Heart right ventricle (tissue), 16 donors: ENCODE results near the gene DNAI2. TPM values are rescaled to one million over a fixed set of nuclear protein-coding genes. Genes with fewer than 3 reads are reported as not detected.

Source experiments
- ATAC-seq, 8 donors: fragments of 200-7000 bp; cut with Tn5 transposase; one replicate each; pipeline ENCODE4 v1.9.1; 2020; ENCODE audit warnings: mild to moderate bottlenecking in 8 of 8, moderate library complexity in 8 of 8, moderate number of reproducible peaks in 1 of 8
- DNase-seq, 2 donors: peaks; one replicate each; pipeline ENCODE4 v3.0.0-alpha.2; 2020
- H3K27ac ChIP-seq, 10 donors: fragments of 200-600 bp; sonication (generic) in 2 of 10; one replicate each; pipeline versions ENCODE4 v1.5.0 to v1.8.0; 2020 to 2022; ENCODE audit warnings: mild to moderate bottlenecking in 3 of 10
- H3K27me3 ChIP-seq, 7 donors: fragments of 200-600 bp; one replicate each; pipeline ENCODE4 v1.8.0; 2021 to 2022; ENCODE audit warnings: mild to moderate bottlenecking in 2 of 7
- H3K36me3 ChIP-seq, 9 donors: fragments of 200-600 bp; sonication (generic) in 1 of 9; one replicate each; pipeline versions ENCODE4 v1.5.0 to v1.8.0; 2020 to 2022; ENCODE audit warnings: mild to moderate bottlenecking in 2 of 9
- H3K4me1 ChIP-seq, 9 donors: fragments of 200-600 bp; sonication (generic) in 1 of 9; one replicate each; pipeline versions ENCODE4 v1.5.0 to v1.8.0; 2020 to 2022; ENCODE audit warnings: mild to moderate bottlenecking in 4 of 9
- H3K4me3 ChIP-seq, 10 donors: fragments of 200-600 bp; sonication (generic) in 2 of 10; one replicate each; pipeline versions ENCODE4 v1.5.0 to v1.8.0; 2020 to 2022; ENCODE audit warnings: mild to moderate bottlenecking in 7 of 10, moderate library complexity in 2 of 10
- H3K9me3 ChIP-seq, 11 donors: fragments of 200-600 bp in 10 of 11; sonication (generic) in 2 of 11; one replicate each; pipeline versions ENCODE4 v1.5.0 to v1.8.0; 2013 to 2022; ENCODE audit warnings: mild to moderate bottlenecking in 2 of 11, control low read depth in 1 of 11, moderate library complexity in 1 of 11
- WGBS, 2 donors: extraction: QIAGEN DNeasy Blood & Tissue Kit; methylation state at CpG; one replicate each; pipeline ENCODE4 v1.1.7; 2013; ENCODE audit warnings: inconsistent platforms in 1 of 2; 5-methylcytosine and 5-hydroxymethylcytosine counted together
- intact Hi-C, 10 donors: fragments of 100-400 bp; cut with DNase I; formaldehyde crosslinking; loops; one replicate each; pipeline versions ENCODE4 v1.11.1 to v1.14.2; 2022
- polyA plus RNA-seq, 2 donors: library from polyadenylated mRNA; stranded (reverse); fragments of 200-250 nt; gene quantifications; one replicate each; pipeline ENCODE4 v1.2.3, GENCODE V29; 2013
- total RNA-seq, 10 donors: library from RNA; stranded (reverse); fragmentation: NEBNext Ultra II Directional in 3 of 10; extraction: Animal tissue kit (Norgen Biotek cat#: 25700) in 3 of 10; gene quantifications; one replicate each; pipeline versions ENCODE4 v1.2.1 to v1.2.4, GENCODE V29; 2021 to 2023
- TF ChIP-seq, protein P1 (sequence below), 9 donors: fragments of 200-600 bp; sonication (generic) in 2 of 9; IDR thresholded peaks; one replicate each; pipeline versions ENCODE4 v1.5.0 to v1.8.0; 2021 to 2022; ENCODE audit warnings: antibody characterized with exemption in 9 of 9, mild to moderate bottlenecking in 5 of 9, moderate library complexity in 1 of 9
- donor health status: Arrhythmogenic right ventricular cardiomyopathy.
- donor health status: ischemic (EF 13 %, LVEDD 7.1; RV severe dilation, severe dysfunction).
- donor health status: healthy with polysubstance abuse.
- donor health status: DM: no; HTN: yes; CAD: no.
- donor health status: DM: no; HTN: no; CAD: no.
- donor health status: ischemic (EF 25% LVEDD 6.9; RV normal size, moderate dysfunction).
- donor health status: ischemic (EF 25% LVEDD 5.7; RV mildly dilated, moderate dysfunction).
- donor health status: healthy.
- donor health status: DM: yes; HTN: yes; CAD: no.
- donor health status: Ischemic cardiomyopathy.
- donor health status: ischemic (EF 35%, LVEDD 5.7; RV mildly dilated, moderate dysfunction).
- donor health status: nonischemic (EF 11% LVEDD 7.7; RV severe dilation, severe dysfunction).
- donor health status: DM: yes; HTN: yes; CAD: no.
- donor health status: PGD.
- donor health status: ischemic (EF 29% LVEDD 5.4; RV normal size, mild dysfunction).
- donor health status: nonischemic (EF 23%, LVEDD 6.1; RV moderate dilation, normal function).

Gene DNAI2
- total and polyA plus RNA-seq, 12 donors = 0.16 TPM; not detected in 11

DNA sequence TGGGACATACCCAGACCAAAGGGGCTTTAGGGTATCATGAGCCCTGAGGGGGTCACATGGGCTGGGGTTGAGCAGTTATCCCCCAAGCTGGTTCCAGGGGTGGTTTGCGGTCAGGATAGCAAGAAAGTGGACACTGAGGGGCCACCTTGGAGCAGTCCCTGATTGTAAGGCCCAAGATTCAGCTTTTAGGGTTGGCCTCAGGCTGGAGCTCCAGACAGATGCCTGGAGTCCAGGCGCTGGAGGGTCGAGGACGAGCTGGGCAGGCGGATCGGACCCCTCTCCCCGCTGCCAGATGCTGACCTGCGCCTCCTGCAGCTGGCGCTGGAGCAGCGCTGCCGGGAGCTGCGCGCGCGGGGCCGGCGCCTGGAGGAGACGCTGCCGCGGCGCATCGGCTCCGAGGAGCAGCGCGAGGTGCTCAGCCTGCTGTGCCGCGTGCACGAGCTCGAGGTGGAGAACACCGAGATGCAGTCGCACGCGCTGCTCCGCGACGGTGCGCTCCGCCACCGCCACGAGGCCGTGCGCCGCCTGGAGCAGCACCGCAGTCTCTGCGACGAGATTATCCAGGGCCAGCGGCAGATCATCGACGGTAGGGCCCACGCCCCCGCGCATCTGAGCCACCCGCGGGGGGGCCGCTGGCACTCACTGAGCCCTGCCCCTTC is 77.6 kb downstream of the DNAI2 start:
- no peak overlapping the region for H3K27ac ChIP-seq
- TF ChIP-seq, protein P1, sequence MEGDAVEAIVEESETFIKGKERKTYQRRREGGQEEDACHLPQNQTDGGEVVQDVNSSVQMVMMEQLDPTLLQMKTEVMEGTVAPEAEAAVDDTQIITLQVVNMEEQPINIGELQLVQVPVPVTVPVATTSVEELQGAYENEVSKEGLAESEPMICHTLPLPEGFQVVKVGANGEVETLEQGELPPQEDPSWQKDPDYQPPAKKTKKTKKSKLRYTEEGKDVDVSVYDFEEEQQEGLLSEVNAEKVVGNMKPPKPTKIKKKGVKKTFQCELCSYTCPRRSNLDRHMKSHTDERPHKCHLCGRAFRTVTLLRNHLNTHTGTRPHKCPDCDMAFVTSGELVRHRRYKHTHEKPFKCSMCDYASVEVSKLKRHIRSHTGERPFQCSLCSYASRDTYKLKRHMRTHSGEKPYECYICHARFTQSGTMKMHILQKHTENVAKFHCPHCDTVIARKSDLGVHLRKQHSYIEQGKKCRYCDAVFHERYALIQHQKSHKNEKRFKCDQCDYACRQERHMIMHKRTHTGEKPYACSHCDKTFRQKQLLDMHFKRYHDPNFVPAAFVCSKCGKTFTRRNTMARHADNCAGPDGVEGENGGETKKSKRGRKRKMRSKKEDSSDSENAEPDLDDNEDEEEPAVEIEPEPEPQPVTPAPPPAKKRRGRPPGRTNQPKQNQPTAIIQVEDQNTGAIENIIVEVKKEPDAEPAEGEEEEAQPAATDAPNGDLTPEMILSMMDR (IDR thresholded peaks at IDR 0.05) = no peak
- intact Hi-C loops = loop anchor here in 3 of 10 donors (5.0 to 10.0 kb wide), 2 partner anchors 44 to 137 kb away; partner anchors contain the start of gene TTYH2 (in 1 of the 3)
- 4 to 5% methylated on average over 42 to 55 of the region's 55 CpGs for WGBS, 2 donors
- peaks cover 0 to 3% (median 0%) of the 10 kb centered on the region in 9 donors for H3K4me1 ChIP-seq
- ATAC-seq (no peak), DNase-seq (no peak)
- peaks cover 3 to 86% (median 67%) of the 10 kb centered on the region in 7 donors for H3K27me3 ChIP-seq
- H3K9me3 ChIP-seq = no peaks in the 10 kb centered on the region
- H3K4me3 ChIP-seq = no peak overlapping the region
- H3K36me3 ChIP-seq = no peaks in the 10 kb centered on the region

DNA sequence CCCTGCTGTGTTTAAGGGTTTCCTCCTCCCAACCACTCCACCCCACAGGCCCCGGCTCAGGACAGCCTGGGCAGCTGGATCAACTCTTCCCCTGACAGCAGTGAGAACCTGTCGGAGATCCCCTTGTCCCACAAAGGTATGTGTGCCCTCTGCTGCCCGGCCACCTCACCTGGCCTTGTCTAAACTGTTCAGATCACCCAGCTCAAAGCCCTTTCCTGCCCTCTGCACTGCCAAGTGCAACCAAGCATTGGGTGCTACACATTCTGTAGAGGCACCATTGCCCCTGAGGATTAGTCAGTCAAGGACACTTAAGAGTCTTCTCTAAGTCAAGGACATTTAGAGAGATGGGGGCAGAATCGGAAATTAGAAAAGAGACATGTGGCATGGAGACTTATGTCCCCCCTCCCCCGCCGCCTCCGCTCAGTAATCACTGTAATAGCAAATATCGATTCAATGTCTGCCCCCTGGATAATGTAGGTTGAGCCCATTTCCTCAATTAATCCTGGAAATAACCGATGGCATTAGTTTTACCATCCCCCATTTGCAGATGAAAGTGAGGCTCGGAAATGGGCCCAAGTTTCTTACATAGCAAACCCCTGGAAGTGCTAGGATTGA is 79.5 kb downstream of the DNAI2 start:
- Histone ChIP-seq H3K4me3 (no peak overlapping the region), H3K27ac (no peak overlapping the region), H3K9me3 (no peaks in the 10 kb centered on the region), H3K27me3 (peaks cover 12 to 99% (median 86%) of the 10 kb centered on the region in 7 donors), H3K4me1 (peaks cover 0 to 12% (median 9%) of the 10 kb centered on the region in 9 donors), H3K36me3 (no peaks in the 10 kb centered on the region)
- intact Hi-C loops = loop anchor here in 3 of 10 donors (5.0 to 10.0 kb wide), 2 partner anchors 46 to 139 kb away; partner anchors contain the start of gene TTYH2 (in 1 of the 3)
- 77 to 78% methylated on average over 10 of the region's 10 CpGs for WGBS, 2 donors
- ATAC-seq = no peak
- DNase-seq = no peak
- TF ChIP-seq, protein P1 (IDR thresholded peaks at IDR 0.05) = no peak

DNA sequence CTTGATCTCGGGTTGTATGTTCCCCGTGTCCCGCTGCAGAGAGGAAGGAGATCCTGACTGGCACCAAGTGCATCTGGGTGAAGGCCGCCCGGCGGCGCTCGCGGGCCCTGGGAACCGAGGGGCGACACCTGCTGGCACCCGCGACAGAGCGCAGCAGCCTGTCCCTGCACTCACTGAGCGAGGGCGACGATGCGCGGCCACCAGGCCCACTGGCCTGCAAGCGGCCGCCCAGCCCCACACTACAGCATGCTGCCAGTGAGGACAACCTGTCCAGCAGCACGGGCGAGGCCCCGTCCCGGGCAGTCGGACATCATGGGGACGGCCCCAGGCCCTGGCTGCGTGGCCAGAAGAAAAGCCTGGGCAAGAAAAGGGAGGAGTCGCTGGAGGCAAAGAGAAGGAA is 80.1 kb downstream of the DNAI2 start:
- Histone ChIP-seq H3K27me3 (peaks cover 12 to 99% (median 92%) of the 10 kb centered on the region in 7 donors), H3K4me1 (peaks cover 0 to 12% (median 9%) of the 10 kb centered on the region in 9 donors), H3K4me3 (no peak overlapping the region), H3K36me3 (no peaks in the 10 kb centered on the region), H3K27ac (no peak overlapping the region), H3K9me3 (no peaks in the 10 kb centered on the region)
- TF ChIP-seq, protein P1 (IDR thresholded peaks at IDR 0.05) = peak in 7 of 9 donors; percentile 34 to 74 (median 62)
- 6 to 7% methylated on average over 29 of the region's 29 CpGs for WGBS, 2 donors
- DNase-seq (peak in 1 of 2 donors; percentile 54), ATAC-seq (peak in 5 of 8 donors; percentile 53 to 70 (median 64))
- intact Hi-C loops = loop anchor here in 3 of 10 donors (5.0 to 10.0 kb wide), 2 partner anchors 47 to 139 kb away; partner anchors contain the start of gene TTYH2 (in 1 of the 3)

DNA sequence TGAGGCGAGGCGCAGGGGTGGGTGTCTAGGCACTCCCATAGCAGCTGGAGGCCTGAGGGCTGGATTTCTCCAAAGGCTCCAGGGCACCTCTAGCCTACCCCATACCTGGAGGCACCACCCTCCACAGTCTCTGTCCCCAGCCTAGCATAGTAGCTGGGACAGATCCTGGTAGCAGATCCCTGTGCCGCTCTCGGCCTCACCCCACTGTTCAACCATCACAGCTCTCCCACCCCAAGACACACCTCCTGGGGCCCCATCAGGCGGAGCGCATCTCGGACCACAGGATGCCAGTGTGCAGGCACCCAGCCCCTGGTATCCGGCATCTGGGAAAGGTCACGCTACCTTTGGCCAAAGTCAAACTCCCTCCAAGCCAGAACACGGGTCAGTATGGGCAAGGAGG is 80.5 kb downstream of the DNAI2 start:
- 84 to 86% methylated on average over 10 of the region's 10 CpGs for WGBS, 2 donors
- ATAC-seq = peak in 1 of 8 donors; percentile 4

More for the DNA sequence above, 80.5 kb downstream of the DNAI2 start:
- no peak overlapping the region for H3K27ac ChIP-seq
- intact Hi-C loops = loop anchor here in 3 of 10 donors (5.0 to 10.0 kb wide), 2 partner anchors 47 to 140 kb away; partner anchors contain the start of gene TTYH2 (in 1 of the 3)
- H3K9me3 ChIP-seq = no peaks in the 10 kb centered on the region
- H3K36me3 ChIP-seq = no peaks in the 10 kb centered on the region
- H3K4me1 ChIP-seq = peaks cover 0 to 12% (median 9%) of the 10 kb centered on the region in 9 donors
- DNase-seq = no peak
- no peak overlapping the region for H3K4me3 ChIP-seq
- TF ChIP-seq, protein P1 (IDR thresholded peaks at IDR 0.05) = no peak
- H3K27me3 ChIP-seq = peaks cover 12 to 99% (median 96%) of the 10 kb centered on the region in 7 donors
